ENCODE results near the gene ITPR2.

The ITPR2 gene

GRCh38 chr12:26492406-26492805, 340.6 kb downstream of the ITPR2 start:
- Histone ChIP-seq H3K4me1 (ENCODE audit: insufficient read depth, low read length) (no peaks in the 10 kb centered on the region), H3K9ac (ENCODE audit: low read depth, low read length) (no peak overlapping the region), H3K9me3 (ENCODE audit: control insufficient read depth, insufficient read depth, low read length) (no peaks in the 10 kb centered on the region), H3K36me3 (ENCODE audit: insufficient read depth, low read length) (peaks cover 3% of the 10 kb centered on the region; the same call in 1 of the 2 replicates)

DNA sequence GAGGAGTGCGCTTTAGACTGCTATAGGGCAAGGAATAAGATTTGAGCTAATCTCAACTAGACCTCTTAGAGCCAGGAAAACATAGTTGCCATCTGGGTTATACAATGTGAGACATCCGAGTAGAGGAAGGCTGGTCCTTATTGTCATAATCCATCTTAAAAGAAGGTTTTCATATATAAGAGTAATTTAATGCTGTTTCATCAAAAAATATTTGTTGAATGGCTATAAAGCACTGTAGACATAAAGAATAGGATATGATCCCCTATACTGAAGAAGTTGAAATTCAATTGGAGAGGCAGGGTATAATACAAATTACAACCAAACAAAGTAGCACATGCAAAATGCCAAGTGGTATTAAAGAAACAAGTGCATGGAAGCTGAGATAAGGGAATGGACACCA, 343.1 kb downstream of the ITPR2 start:
- Histone ChIP-seq H3K4me1 (ENCODE audit: insufficient read depth, low read length) (no peaks in the 10 kb centered on the region), H3K9ac (ENCODE audit: low read depth, low read length) (no peak overlapping the region), H3K9me3 (ENCODE audit: control insufficient read depth, insufficient read depth, low read length) (no peaks in the 10 kb centered on the region), H3K36me3 (ENCODE audit: insufficient read depth, low read length) (peaks cover 6% of the 10 kb centered on the region; the same call in 1 of the 2 replicates)

DNA sequence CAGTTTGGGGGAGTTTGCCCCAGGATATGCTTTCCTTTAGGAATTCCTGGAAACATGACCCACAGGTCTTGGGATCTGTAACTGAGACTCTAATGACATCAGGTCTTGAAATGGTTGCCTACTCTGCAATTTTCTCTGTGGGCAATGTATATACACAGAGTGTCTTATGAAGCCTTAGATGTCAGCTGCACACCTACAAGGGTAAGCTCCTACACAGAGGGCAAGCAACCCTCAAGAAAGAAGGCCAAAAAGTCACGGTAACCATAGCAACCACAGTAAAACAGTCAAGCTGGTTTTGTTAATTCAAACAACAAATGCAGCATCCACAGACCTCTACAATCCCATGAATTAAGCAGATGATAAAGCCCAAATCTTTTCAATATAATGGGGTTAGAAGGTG, 344.6 kb downstream of the ITPR2 start:
- Histone ChIP-seq H3K9me3 (ENCODE audit: control insufficient read depth, insufficient read depth, low read length) (no peaks in the 10 kb centered on the region), H3K9ac (ENCODE audit: low read depth, low read length) (no peak overlapping the region), H3K4me1 (ENCODE audit: insufficient read depth, low read length) (no peaks in the 10 kb centered on the region), H3K36me3 (ENCODE audit: insufficient read depth, low read length) (peaks cover 3% of the 10 kb centered on the region; the same call in 1 of the 2 replicates)

DNA sequence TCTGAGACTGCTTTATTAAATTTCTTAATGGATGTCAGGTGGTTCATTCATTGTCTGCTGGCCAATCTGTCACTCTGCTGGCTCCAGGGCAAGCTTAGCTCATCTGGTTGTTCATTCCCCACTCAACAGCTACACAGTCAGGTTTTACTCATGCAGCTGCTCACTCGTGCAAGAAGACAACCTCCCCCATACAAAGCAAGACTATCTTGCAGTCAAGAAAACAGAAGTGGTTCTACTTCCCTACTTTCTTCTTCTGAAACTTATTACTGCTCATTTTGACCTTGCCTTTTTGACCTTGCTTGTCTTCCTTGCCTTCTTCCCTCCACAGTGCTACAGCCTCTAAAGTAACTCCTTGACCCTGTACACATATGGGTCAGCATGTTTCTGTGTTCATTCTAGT, 359.7 kb downstream of the ITPR2 start:
- Histone ChIP-seq H3K4me1 (ENCODE audit: insufficient read depth, low read length) (no peaks in the 10 kb centered on the region; the same call in 1 of the 2 replicates), H3K9ac (ENCODE audit: low read depth, low read length) (no peak overlapping the region), H3K36me3 (ENCODE audit: insufficient read depth, low read length) (peaks cover 5% of the 10 kb centered on the region; the same call in 1 of the 2 replicates)

DNA sequence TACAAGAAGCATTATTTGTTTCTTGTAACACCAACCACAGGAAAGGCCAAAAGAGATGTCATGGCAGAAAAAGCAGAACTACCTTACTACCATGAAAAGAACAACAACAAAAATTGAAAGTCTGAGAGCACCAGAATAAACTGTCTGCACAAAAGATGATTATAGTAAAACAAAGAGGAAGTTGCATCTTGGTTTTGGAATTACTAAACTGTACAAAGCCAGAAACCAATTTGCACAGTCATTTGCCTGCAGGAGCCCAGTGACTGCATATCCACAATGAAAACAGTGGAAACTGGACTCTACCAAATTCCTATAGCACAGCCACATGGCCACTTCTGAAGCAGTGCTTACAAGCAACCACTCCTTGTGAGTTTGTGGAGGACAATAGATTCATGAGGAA, 361.4 kb downstream of the ITPR2 start:
- Histone ChIP-seq H3K9ac (ENCODE audit: low read depth, low read length) (no peak overlapping the region), H3K4me1 (ENCODE audit: insufficient read depth, low read length) (no peaks in the 10 kb centered on the region; the same call in 1 of the 2 replicates), H3K9me3 (ENCODE audit: control insufficient read depth, insufficient read depth, low read length) (no peaks in the 10 kb centered on the region), H3K36me3 (ENCODE audit: insufficient read depth, low read length) (peaks cover 5% of the 10 kb centered on the region; the same call in 1 of the 2 replicates)

More for the DNA sequence above, 359.7 kb downstream of the ITPR2 start:
- H3K9me3 ChIP-seq (ENCODE audit: control insufficient read depth, insufficient read depth, low read length): no peaks in the 10 kb centered on the region

- Histone ChIP-seq H3K36me3 (ENCODE audit: insufficient read depth, low read length) (0 out of 2 replicates have a peak, but pooled peaks cover under 1% of the 10 kb centered on the region), H3K9ac (ENCODE audit: low read depth, low read length) (no peak overlapping the region), H3K9me3 (ENCODE audit: control insufficient read depth, insufficient read depth, low read length) (no peaks in the 10 kb centered on the region), H3K4me1 (ENCODE audit: insufficient read depth, low read length) (peaks cover 4% of the 10 kb centered on the region; the same call in 1 of the 2 replicates)
Observed at GRCh38 chr12:26469421-26470180, 363.4 kb downstream of the ITPR2 start.

- 0 out of 2 replicates have a peak, but pooled peaks cover 2% of the 10 kb centered on the region for H3K36me3 ChIP-seq (ENCODE audit: insufficient read depth, low read length)
- H3K9ac ChIP-seq (ENCODE audit: low read depth, low read length): no peak overlapping the region
- H3K9me3 ChIP-seq (ENCODE audit: control insufficient read depth, insufficient read depth, low read length): no peaks in the 10 kb centered on the region
- peaks cover 4% of the 10 kb centered on the region; the same call in 1 of the 2 replicates for H3K4me1 ChIP-seq (ENCODE audit: insufficient read depth, low read length)
Observed at GRCh38 chr12:26467351-26467750, 365.6 kb downstream of the ITPR2 start.

- Histone ChIP-seq H3K4me1 (ENCODE audit: insufficient read depth, low read length) (peaks cover 4% of the 10 kb centered on the region; the same call in 1 of the 2 replicates), H3K9me3 (ENCODE audit: control insufficient read depth, insufficient read depth, low read length) (no peaks in the 10 kb centered on the region), H3K36me3 (ENCODE audit: insufficient read depth, low read length) (0 out of 2 replicates have a peak, but pooled peaks cover 2% of the 10 kb centered on the region), H3K9ac (ENCODE audit: low read depth, low read length) (no peak overlapping the region)
Observed at GRCh38 chr12:26466726-26467125, 366.3 kb downstream of the ITPR2 start.

- Histone ChIP-seq H3K36me3 (ENCODE audit: insufficient read depth, low read length) (0 out of 2 replicates have a peak, but pooled peaks cover 2% of the 10 kb centered on the region), H3K9me3 (ENCODE audit: control insufficient read depth, insufficient read depth, low read length) (no peaks in the 10 kb centered on the region), H3K4me1 (ENCODE audit: insufficient read depth, low read length) (peaks cover 4% of the 10 kb centered on the region; the same call in 1 of the 2 replicates)
Observed at GRCh38 chr12:26465419-26466097, 367.4 kb downstream of the ITPR2 start.

GRCh38 chr12:26461776-26462175, 371.2 kb downstream of the ITPR2 start:
- Histone ChIP-seq H3K36me3 (ENCODE audit: insufficient read depth, low read length) (0 out of 2 replicates have a peak, but pooled peaks cover 6% of the 10 kb centered on the region), H3K4me1 (ENCODE audit: insufficient read depth, low read length) (0 out of 2 replicates have a peak, but pooled peaks cover 4% of the 10 kb centered on the region)

More at GRCh38 chr12:26465419-26466097, 367.4 kb downstream of the ITPR2 start:
- no peak overlapping the region for H3K9ac ChIP-seq (ENCODE audit: low read depth, low read length)

DNA sequence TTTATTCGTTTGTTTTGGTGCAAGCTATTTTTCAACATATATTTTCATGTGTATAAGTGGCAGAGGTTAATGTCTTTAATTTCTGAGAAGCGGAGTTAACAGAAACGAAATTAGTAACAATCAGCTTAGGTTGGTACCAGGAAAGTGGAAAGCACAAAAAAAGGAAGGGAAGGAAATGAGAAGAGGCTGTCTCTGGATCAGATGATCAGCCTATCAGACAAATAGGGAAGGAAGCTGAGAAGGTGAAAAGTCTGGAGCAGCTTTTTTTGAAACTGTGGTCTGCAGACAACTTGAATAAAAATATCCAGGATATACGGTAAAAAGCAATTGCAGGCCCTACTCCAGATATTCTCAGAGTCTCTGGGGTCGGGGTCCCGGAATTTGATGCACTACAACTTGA, 372.6 kb downstream of the ITPR2 start:
- no peaks in the 10 kb centered on the region for H3K9me3 ChIP-seq (ENCODE audit: control insufficient read depth, insufficient read depth, low read length)
- no peaks in the 10 kb centered on the region for H3K4me1 ChIP-seq (ENCODE audit: insufficient read depth, low read length)
- 0 out of 2 replicates have a peak, but pooled peaks cover 6% of the 10 kb centered on the region for H3K36me3 ChIP-seq (ENCODE audit: insufficient read depth, low read length)
- H3K9ac ChIP-seq (ENCODE audit: low read depth, low read length): no peak overlapping the region

More at GRCh38 chr12:26461776-26462175, 371.2 kb downstream of the ITPR2 start:
- H3K9ac ChIP-seq (ENCODE audit: low read depth, low read length): no peak overlapping the region
- no peaks in the 10 kb centered on the region for H3K9me3 ChIP-seq (ENCODE audit: control insufficient read depth, insufficient read depth, low read length)

DNA sequence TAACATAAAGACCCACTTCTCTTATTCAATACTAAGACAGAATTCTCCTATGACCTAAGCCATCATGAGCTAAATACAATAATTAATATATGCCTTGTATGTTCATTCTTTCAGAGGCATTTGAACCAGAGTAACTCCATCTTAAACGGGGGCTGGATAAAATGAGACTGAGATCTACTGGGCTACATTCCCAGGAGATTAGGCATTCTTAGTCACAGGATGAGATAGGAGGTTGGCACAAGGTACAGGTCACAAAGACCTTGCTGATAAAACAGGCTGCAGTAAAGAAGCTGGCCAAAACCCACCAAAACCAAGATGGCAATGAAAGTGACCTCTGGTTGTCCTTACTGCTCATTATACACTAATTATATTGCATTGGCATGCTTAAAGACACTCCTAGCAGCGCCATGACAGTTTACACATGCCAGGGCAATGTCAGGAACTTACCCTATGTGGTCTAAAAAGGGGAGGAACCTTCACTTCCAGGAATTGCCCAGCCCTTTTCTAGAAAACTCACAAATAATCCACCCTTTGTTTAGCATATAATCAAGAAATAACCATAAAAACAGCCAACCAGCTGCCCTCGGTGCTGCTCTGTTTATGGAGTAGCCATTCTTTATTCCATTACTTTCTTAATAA, 376.9 kb downstream of the ITPR2 start:
- no peaks in the 10 kb centered on the region for H3K4me1 ChIP-seq (ENCODE audit: insufficient read depth, low read length)
- H3K9ac ChIP-seq (ENCODE audit: low read depth, low read length): no peak overlapping the region
- 0 out of 2 replicates have a peak, but pooled peaks cover 4% of the 10 kb centered on the region for H3K36me3 ChIP-seq (ENCODE audit: insufficient read depth, low read length)
- no peaks in the 10 kb centered on the region for H3K9me3 ChIP-seq (ENCODE audit: control insufficient read depth, insufficient read depth, low read length)

- no peaks in the 10 kb centered on the region for H3K4me1 ChIP-seq (ENCODE audit: insufficient read depth, low read length)
- no peak overlapping the region for H3K9ac ChIP-seq (ENCODE audit: low read depth, low read length)
- H3K9me3 ChIP-seq (ENCODE audit: control insufficient read depth, insufficient read depth, low read length): no peaks in the 10 kb centered on the region
- 0 out of 2 replicates have a peak, but pooled peaks cover 4% of the 10 kb centered on the region for H3K36me3 ChIP-seq (ENCODE audit: insufficient read depth, low read length)
Observed at GRCh38 chr12:26453246-26453645, 379.7 kb downstream of the ITPR2 start.

DNA sequence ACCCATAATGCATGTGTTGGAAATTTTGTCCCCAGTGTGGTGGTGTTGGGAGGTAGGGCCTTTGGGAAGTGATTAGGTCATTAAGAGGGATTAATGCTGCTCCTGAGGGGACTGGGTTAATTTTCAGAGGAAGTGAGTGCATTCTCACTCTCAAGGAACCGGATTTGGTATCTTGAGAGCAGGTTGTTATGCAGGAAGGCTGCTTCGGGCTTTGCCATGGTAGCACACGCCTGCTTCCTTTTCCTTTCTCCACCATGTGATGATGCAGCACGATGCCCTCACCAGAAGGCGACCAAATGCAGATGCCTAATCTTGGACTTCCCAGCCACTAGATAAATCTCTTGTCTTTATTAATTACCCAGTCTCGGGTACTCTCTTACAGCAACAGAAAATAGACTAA, 380.5 kb downstream of the ITPR2 start:
- H3K9me3 ChIP-seq (ENCODE audit: control insufficient read depth, insufficient read depth, low read length): no peaks in the 10 kb centered on the region

More for the DNA sequence above, 380.5 kb downstream of the ITPR2 start:
- H3K9ac ChIP-seq (ENCODE audit: low read depth, low read length): no peak overlapping the region
- no peaks in the 10 kb centered on the region for H3K36me3 ChIP-seq (ENCODE audit: insufficient read depth, low read length)
- no peaks in the 10 kb centered on the region for H3K4me1 ChIP-seq (ENCODE audit: insufficient read depth, low read length)
